OCI-LY3 (cell line): ENCODE data around the gene FIG4.
"Not testable (repeated sequence)": the region's sequence is repeated elsewhere in the genome, so short reads cannot be mapped to it uniquely, and the experiment has no call there.

Source experiments
- H2AFZ ChIP-seq: fragments of 200-600, 300-600 bp; shearing (Covaris generic); 2 replicates; pipeline ENCODE4 v1.6.0; 2014; ENCODE audit warnings: antibody characterized with exemption, low read depth, low read length
- H3K27ac ChIP-seq: fragments of 200-600, 300-600 bp; sonication (generic); 2 replicates; pipeline ENCODE4 v1.5.1; 2014; ENCODE audit warnings: mild to moderate bottlenecking, low read length, moderate library complexity, mixed read lengths
- H3K27me3 ChIP-seq: fragments of 200-600, 300-600 bp; sonication (generic); 2 replicates; pipeline ENCODE4 v1.6.1; 2014; ENCODE audit warnings: low read depth, low read length, mixed read lengths
- H3K36me3 ChIP-seq: fragments of 200-600, 300-600 bp; sonication (generic); replicated peaks from 2 replicates; pipeline ENCODE3; 2014; ENCODE audit warnings: low read depth, low read length, mixed read lengths
- H3K4me1 ChIP-seq: fragments of 300-600, 200-600 bp; sonication (generic); 2 replicates; pipeline ENCODE4 v1.6.1; 2014; ENCODE audit warnings: low read length, mixed read lengths
- H3K4me2 ChIP-seq: fragments of 200-600, 300-600 bp; sonication (generic); 2 replicates; pipeline ENCODE4 v1.6.1; 2014; ENCODE audit warnings: low read length, mixed read lengths
- H3K4me3 ChIP-seq: fragments of 300-600, 200-600 bp; sonication (generic); 2 replicates; pipeline ENCODE4 v1.5.1; 2014; ENCODE audit warnings: antibody characterized with exemption, mild to moderate bottlenecking, low read length, moderate library complexity
- H3K79me2 ChIP-seq: fragments of 300-600, 200-600 bp; shearing (Covaris generic); 2 replicates; pipeline ENCODE4 v1.6.1; 2014; ENCODE audit warnings: mild to moderate bottlenecking, low read length, mixed read lengths
- H3K9ac ChIP-seq: fragments of 300-600, 200-600 bp; shearing (Covaris generic); 2 replicates; pipeline ENCODE4 v1.6.0; 2014; ENCODE audit warnings: mild to moderate bottlenecking, low read length, moderate library complexity
- H3K9me3 ChIP-seq: fragments of 200-600, 300-600 bp; shearing (Covaris generic); 2 replicates; pipeline ENCODE4 v1.6.1; 2014; ENCODE audit warnings: low read length, mixed read lengths; ENCODE audit not compliant: insufficient read depth
- H4K20me1 ChIP-seq: fragments of 200-600, 300-600 bp; sonication (generic); 2 replicates; pipeline ENCODE4 v1.6.1; 2016; ENCODE audit warnings: low read length, mixed read lengths; ENCODE audit not compliant: insufficient read depth
- EZH2phosphoT487 ChIP-seq: fragments of 200-600 bp; shearing (Covaris generic); IDR thresholded peaks from 2 replicates; pipeline ENCODE4 v1.6.1; 2018; ENCODE audit warnings: antibody characterized with exemption, mixed run types, low read depth
- TF ChIP-seq, protein P1 (sequence below): fragments of 200-600, 300-600 bp; sonication (generic); IDR thresholded peaks from 2 replicates; pipeline ENCODE4 v1.5.1; 2014; ENCODE audit warnings: antibody characterized with exemption, low read length, low read depth

FIG4 gene

DNA sequence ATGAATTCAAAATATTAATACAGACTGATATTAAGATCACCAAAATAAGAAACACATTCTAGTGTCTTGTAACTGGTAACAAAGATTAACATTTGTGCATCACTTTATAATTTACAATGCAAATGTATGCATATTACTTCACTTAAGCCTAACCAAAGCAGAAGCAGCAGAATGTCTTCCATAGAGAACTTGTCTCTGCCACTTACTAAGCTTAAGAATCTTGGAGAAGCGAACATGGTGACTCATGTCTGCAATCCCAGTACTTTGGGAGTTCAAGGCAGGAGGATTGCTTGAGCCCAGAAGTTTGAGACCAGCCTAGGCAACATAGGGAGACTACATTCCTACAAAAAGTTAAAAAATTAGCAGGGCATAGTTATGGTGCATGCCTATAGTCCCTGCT, 18.9 kb upstream of the FIG4 start:
- no peak overlapping the region for H3K4me3 ChIP-seq
- no peaks in the 10 kb centered on the region for H3K36me3 ChIP-seq
- H3K4me2 ChIP-seq = no peak overlapping the region
- no peak overlapping the region for H2AFZ ChIP-seq
- H3K4me1 ChIP-seq = no peaks in the 10 kb centered on the region
- H3K9me3 ChIP-seq = no peaks in the 10 kb centered on the region
- TF ChIP-seq, protein P1, sequence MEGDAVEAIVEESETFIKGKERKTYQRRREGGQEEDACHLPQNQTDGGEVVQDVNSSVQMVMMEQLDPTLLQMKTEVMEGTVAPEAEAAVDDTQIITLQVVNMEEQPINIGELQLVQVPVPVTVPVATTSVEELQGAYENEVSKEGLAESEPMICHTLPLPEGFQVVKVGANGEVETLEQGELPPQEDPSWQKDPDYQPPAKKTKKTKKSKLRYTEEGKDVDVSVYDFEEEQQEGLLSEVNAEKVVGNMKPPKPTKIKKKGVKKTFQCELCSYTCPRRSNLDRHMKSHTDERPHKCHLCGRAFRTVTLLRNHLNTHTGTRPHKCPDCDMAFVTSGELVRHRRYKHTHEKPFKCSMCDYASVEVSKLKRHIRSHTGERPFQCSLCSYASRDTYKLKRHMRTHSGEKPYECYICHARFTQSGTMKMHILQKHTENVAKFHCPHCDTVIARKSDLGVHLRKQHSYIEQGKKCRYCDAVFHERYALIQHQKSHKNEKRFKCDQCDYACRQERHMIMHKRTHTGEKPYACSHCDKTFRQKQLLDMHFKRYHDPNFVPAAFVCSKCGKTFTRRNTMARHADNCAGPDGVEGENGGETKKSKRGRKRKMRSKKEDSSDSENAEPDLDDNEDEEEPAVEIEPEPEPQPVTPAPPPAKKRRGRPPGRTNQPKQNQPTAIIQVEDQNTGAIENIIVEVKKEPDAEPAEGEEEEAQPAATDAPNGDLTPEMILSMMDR = no peak
- no peak for TF ChIP-seq EZH2phosphoT487
- no peak overlapping the region for H3K27ac ChIP-seq
- no peaks in the 10 kb centered on the region for H4K20me1 ChIP-seq
- H3K9ac ChIP-seq = no peak overlapping the region
- H3K27me3 ChIP-seq = no peaks in the 10 kb centered on the region
- no peaks in the 10 kb centered on the region for H3K79me2 ChIP-seq

DNA sequence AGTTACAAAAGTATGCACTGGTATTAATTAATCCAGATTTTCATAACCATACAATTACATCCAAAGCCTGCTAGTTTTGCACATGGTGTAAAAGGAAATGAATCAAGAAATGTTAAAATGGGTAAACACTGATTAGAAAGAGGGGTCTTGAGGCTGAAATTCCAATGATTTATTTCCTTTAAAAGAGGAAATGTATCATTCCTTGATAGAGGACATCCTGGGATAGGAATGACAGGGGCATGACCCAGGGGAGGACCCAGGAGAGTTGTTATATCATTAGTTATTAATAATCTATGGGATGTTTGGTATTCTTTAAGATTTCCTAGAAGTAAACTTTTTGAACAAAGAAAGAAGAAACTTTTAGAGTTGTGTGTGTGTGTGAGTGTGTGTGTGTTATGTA, 18.3 kb upstream of the FIG4 start:
- no peak overlapping the region for H3K4me3 ChIP-seq
- no peaks in the 10 kb centered on the region for H3K4me1 ChIP-seq
- no peak overlapping the region for H3K27ac ChIP-seq
- H4K20me1 ChIP-seq = no peaks in the 10 kb centered on the region
- no peak overlapping the region for H2AFZ ChIP-seq
- no peaks in the 10 kb centered on the region for H3K79me2 ChIP-seq
- no peaks in the 10 kb centered on the region for H3K36me3 ChIP-seq
- no peak overlapping the region for H3K9ac ChIP-seq
- TF ChIP-seq, protein P1 = no peak
- no peak for TF ChIP-seq EZH2phosphoT487
- no peaks in the 10 kb centered on the region for H3K9me3 ChIP-seq
- H3K4me2 ChIP-seq = no peak overlapping the region
- no peaks in the 10 kb centered on the region for H3K27me3 ChIP-seq

DNA sequence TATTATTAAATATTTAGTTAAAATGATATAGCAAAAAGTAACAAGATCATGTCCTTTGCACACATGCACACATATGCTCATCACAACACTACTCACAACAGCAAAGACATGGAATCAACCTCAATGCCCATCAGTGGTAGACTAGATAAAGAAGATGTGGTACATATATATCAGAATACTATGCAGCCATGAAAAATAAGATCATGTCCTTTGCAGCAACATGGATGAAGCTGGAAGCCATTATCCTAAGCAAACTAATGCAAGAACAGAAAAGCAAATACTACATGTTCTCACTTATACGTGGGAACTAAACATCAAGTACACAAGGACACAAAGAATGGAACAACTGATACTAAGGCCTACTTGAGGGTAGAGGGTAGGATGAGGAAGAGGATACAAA, 14.4 kb upstream of the FIG4 start:
- H3K4me1 ChIP-seq = no peaks in the 10 kb centered on the region
- H4K20me1 ChIP-seq = no peaks in the 10 kb centered on the region
- no peaks in the 10 kb centered on the region for H3K36me3 ChIP-seq
- H2AFZ ChIP-seq = no peak overlapping the region
- no peak for TF ChIP-seq EZH2phosphoT487
- TF ChIP-seq, protein P1 = no peak
- no peaks in the 10 kb centered on the region for H3K9me3 ChIP-seq
- no peak overlapping the region for H3K4me3 ChIP-seq
- H3K79me2 ChIP-seq = no peaks in the 10 kb centered on the region
- no peak overlapping the region for H3K9ac ChIP-seq
- no peak overlapping the region for H3K27ac ChIP-seq
- H3K27me3 ChIP-seq = no peaks in the 10 kb centered on the region
- no peak overlapping the region for H3K4me2 ChIP-seq

DNA sequence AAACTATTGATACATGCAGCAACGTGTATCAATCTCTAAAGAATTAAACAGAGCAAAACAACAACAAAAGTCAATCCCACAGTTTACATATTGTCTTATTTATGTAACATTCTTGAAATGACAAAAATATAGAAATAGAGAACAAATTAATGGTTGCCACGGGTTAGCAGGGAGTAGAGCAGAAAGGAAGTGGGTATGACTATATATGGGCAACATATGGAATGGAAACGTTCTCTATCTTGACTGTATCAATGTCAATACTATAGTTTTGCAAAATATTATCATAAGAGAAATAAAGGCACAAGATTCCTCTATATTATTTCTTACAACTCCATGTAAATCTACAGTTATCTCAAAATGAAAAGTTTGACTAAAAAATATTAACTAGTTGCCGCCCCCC, 12.9 kb upstream of the FIG4 start:
- Histone ChIP-seq H3K36me3 (no peaks in the 10 kb centered on the region), H3K79me2 (no peaks in the 10 kb centered on the region), H3K9me3 (no peaks in the 10 kb centered on the region), H3K27me3 (no peaks in the 10 kb centered on the region), H3K4me2 (no peak overlapping the region), H3K27ac (no peak overlapping the region), H3K9ac (no peak overlapping the region), H2AFZ (no peak overlapping the region), H3K4me3 (no peak overlapping the region), H3K4me1 (no peaks in the 10 kb centered on the region), H4K20me1 (no peaks in the 10 kb centered on the region)
- TF ChIP-seq, protein P1 = no peak
- no peak for TF ChIP-seq EZH2phosphoT487

DNA sequence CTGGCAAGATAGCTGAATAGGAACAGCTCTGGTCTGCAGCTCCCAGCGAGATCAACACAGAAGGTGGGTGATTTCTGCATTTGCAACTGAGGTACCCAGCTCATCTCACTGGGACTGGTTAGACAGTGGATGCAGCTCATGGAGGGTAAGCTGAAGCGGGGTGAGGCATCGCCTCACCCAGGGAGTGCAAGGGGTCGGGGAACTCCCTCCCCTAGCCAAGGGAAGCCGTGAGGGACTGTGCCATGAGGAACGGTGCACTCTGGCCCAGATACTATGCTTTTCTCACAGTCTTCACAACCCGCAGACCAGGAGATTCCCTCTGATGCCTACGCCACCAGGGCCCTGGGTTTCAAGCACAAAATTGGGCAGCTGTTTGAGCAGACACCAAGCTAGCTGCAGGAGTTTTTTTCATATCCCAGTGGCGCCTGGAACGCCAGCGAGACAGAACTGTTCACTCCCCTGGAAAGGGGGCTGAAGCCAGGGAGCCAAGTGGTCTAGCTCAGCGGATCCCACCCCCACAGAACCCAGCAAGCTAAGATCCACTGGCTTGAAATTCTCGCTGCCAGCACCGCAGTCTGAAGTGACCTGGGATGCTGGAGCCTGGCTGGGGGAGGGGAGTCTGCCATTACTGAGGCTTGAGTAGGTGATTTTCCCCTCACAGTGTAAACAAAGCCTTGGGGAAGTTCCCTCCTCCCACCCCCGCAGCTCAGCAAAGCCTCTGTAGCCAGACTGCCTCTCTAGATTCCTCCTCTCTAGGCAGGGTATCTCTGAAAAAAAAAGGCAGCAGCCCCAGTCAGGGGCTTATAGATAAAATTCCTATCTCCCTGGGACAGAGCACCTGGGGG, 12.2 kb upstream of the FIG4 start:
- H3K27ac ChIP-seq, H3K9ac ChIP-seq, H3K27me3 ChIP-seq, H3K4me2 ChIP-seq, H3K4me1 ChIP-seq, H3K4me3 ChIP-seq, H2AFZ ChIP-seq, H3K36me3 ChIP-seq, H3K9me3 ChIP-seq, H3K79me2 ChIP-seq, H4K20me1 ChIP-seq: not testable (repeated sequence)
